Mesodermal cell (in vitro differentiated cells): ENCODE data around the gene RALGPS1.

ENCODE experiments used
- H3K27ac ChIP-seq: 2 replicates; pipeline ENCODE4 v1.7.0; 2013; ENCODE audit warnings: mild to moderate bottlenecking, low read depth, low read length, moderate library complexity; ENCODE audit not compliant: severe bottlenecking
- H3K36me3 ChIP-seq: 2 replicates; pipeline ENCODE4 v1.7.1; 2013; ENCODE audit warnings: mild to moderate bottlenecking, low read length, moderate library complexity; ENCODE audit not compliant: control insufficient read depth, insufficient read depth
- H3K4me1 ChIP-seq: one replicate; pipeline ENCODE4 v1.7.1; 2013; ENCODE audit warnings: mild to moderate bottlenecking, low read length; ENCODE audit not compliant: insufficient read depth, control insufficient read depth, poor library complexity, severe bottlenecking
- H3K4me3 ChIP-seq: 2 replicates; pipeline ENCODE4 v1.7.0; 2013; ENCODE audit warnings: low read length, control low read depth, mild to moderate bottlenecking; ENCODE audit not compliant: insufficient read depth, poor library complexity, severe bottlenecking; ENCODE audit errors: extremely low read depth
- H3K9me3 ChIP-seq: 2 replicates; pipeline ENCODE4 v1.7.1; 2013; ENCODE audit warnings: mild to moderate bottlenecking, low read length, moderate library complexity; ENCODE audit not compliant: control insufficient read depth
- WGBS, 2 experiments: methylation state at CpG; one replicate each; pipeline ENCODE4 v1.1.5; 2013; ENCODE audit warnings: missing lambda C conversion rate in 2 of 2; ENCODE audit not compliant: insufficient coverage in 2 of 2; 5-methylcytosine and 5-hydroxymethylcytosine counted together

Gene RALGPS1

DNA sequence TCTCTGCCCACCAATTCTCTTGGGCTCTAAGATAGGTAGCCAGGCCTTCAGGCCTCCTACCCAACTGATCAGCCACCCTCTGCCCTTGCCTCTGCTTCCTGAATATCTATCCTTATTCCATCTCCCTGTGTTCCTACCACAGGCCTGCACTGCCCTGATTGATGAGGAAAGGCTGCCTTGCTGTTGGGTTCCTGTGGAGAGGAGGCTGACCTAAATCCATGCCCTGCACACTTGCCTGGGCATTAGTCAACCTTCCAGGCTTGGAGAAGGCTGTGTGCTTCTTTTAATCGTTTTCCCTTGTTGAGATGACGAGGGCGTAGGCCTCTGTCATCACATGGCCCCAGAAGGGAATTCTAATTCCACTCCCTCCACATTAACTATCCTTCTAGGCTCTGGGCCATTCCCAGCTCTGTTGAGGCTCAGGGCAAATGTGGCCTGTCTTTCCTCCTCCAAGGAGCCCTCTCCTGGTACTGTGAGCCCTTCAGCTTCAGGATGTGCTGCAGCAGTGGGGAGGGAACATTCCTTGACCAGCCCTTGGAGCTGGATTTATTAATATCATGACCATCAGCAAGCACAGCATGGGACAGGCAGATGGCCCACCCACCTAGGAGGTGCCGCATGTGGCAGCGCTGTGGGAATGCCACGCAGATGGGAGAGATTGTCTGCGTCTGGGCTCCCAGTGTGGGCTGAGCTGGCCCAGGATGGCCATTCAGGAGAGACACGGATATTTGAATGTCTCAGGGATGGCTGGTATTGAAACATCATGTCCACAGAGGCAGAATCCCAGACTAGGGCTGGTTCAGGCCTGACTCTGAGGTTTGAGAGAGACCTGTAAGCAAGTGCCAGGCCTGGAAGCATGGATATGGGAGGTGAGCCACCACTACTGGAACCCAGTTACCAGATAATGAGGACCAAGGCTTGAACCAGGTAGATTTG is 166.9 kb downstream of the RALGPS1 start:
- Histone ChIP-seq H3K4me1 (peaks cover 7% of the 10 kb centered on the region), H3K36me3 (no peaks in the 10 kb centered on the region), H3K9me3 (no peaks in the 10 kb centered on the region), H3K27ac (no peak overlapping the region), H3K4me3 (no peak overlapping the region)
- WGBS, 2 experiments, result 92 to 96% methylated on average over 8 of the region's 8 CpGs

GRCh38 chr9:127083138-127083980 is 168.8 kb downstream of the RALGPS1 start:
- H3K4me1 ChIP-seq, result peaks cover 4% of the 10 kb centered on the region
- H3K4me3 ChIP-seq, result no peak overlapping the region
- 86 to 96% methylated on average over 5 of the region's 5 CpGs for WGBS, 2 experiments
- H3K36me3 ChIP-seq, result peaks cover under 1% of the 10 kb centered on the region
- H3K9me3 ChIP-seq, result no peaks in the 10 kb centered on the region
- no peak overlapping the region for H3K27ac ChIP-seq

DNA sequence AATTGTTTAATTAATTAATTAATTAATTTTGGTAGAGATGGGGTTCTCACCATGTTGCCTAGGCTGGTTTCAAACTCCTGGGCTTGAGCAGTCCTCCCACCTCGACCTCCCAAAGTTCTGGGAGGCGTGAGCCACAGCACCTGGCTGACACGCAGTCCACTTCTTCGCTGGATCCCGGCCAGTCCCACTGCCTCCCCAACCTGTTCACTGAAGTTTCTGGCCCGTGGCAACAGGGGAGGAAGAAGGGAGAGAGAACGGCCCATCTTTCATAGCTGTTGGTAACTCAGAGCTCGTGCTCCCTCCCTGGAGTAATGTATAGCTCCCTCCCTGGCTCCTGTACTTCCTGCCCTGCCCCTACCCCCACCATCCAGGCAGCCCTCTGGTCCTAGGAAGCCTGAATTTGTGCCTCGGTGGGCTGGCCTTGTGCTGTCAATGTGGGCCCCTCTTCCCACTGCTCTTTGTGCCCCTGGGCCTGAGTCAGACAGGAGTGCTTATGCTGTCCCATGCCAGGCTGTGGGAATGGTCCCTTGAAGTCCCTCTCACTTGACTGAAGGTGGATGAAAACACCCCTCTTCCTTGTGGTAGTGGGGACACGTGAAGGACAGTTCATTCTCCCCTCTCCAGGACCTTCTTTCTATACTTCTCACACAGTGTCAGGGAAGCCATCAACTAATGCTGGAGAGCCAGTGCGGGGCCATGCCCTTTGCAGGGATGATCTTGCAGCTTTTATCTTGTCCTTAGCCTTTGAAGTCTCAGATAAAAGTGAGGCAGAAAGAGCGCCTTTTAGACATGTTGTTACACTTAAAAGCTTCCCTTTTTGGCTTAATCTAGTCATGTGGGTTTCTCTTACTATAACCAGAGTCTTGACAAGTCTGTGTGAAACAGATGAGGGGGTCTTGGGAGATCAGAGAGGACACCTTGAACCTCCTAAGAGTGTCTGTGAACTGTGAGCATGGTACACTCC is 169.8 kb downstream of the RALGPS1 start:
- WGBS, 2 experiments, result 80 to 87% methylated on average over 7 to 9 of the region's 12 CpGs
- Histone ChIP-seq H3K4me1 (peaks cover 4% of the 10 kb centered on the region), H3K4me3 (no peak overlapping the region), H3K27ac (no peak overlapping the region), H3K36me3 (peaks cover 7% of the 10 kb centered on the region), H3K9me3 (no peaks in the 10 kb centered on the region)

- peaks cover 4% of the 10 kb centered on the region for H3K4me1 ChIP-seq
- no peak overlapping the region for H3K27ac ChIP-seq
- H3K4me3 ChIP-seq, result no peak overlapping the region
- 91 to 100% methylated on average over 2 of the region's 2 CpGs for WGBS, 2 experiments
- peaks cover 7% of the 10 kb centered on the region for H3K36me3 ChIP-seq
- H3K9me3 ChIP-seq, result no peaks in the 10 kb centered on the region
Observed at GRCh38 chr9:127085186-127085585, 170.6 kb downstream of the RALGPS1 start.

- H3K27ac ChIP-seq, result no peak overlapping the region
Observed at GRCh38 chr9:127086771-127087170, 172.2 kb downstream of the RALGPS1 start.

GRCh38 chr9:127087411-127087810 is 172.8 kb downstream of the RALGPS1 start:
- 92 to 98% methylated on average over 5 to 6 of the region's 6 CpGs for WGBS, 2 experiments
- no peaks in the 10 kb centered on the region for H3K9me3 ChIP-seq
- no peak overlapping the region for H3K4me3 ChIP-seq
- peaks cover 7% of the 10 kb centered on the region for H3K36me3 ChIP-seq
- no peak overlapping the region for H3K27ac ChIP-seq
- H3K4me1 ChIP-seq, result peaks cover 4% of the 10 kb centered on the region

More at GRCh38 chr9:127086771-127087170, 172.2 kb downstream of the RALGPS1 start:
- H3K4me1 ChIP-seq, result peaks cover 4% of the 10 kb centered on the region
- no peak overlapping the region for H3K4me3 ChIP-seq
- peaks cover 7% of the 10 kb centered on the region for H3K36me3 ChIP-seq
- no peaks in the 10 kb centered on the region for H3K9me3 ChIP-seq
- 94 to 98% methylated on average over 3 to 4 of the region's 4 CpGs for WGBS, 2 experiments

GRCh38 chr9:127087836-127088235 is 173.3 kb downstream of the RALGPS1 start:
- H3K4me1 ChIP-seq, result peaks cover 4% of the 10 kb centered on the region
- peaks cover 7% of the 10 kb centered on the region for H3K36me3 ChIP-seq
- no peak overlapping the region for H3K27ac ChIP-seq
- 90 to 95% methylated on average over 4 to 5 of the region's 8 CpGs for WGBS, 2 experiments
- no peaks in the 10 kb centered on the region for H3K9me3 ChIP-seq
- no peak overlapping the region for H3K4me3 ChIP-seq

- Histone ChIP-seq H3K4me1 (no peaks in the 10 kb centered on the region), H3K4me3 (no peak overlapping the region), H3K36me3 (peaks cover 7% of the 10 kb centered on the region), H3K9me3 (no peaks in the 10 kb centered on the region), H3K27ac (no peak overlapping the region)
- WGBS, 2 experiments, result 91 to 96% methylated on average over 19 to 24 of the region's 27 CpGs
Observed at GRCh38 chr9:127088724-127089615, 174.4 kb downstream of the RALGPS1 start.

GRCh38 chr9:127089631-127090081 is 175.1 kb downstream of the RALGPS1 start:
- Histone ChIP-seq H3K27ac (no peak overlapping the region), H3K4me1 (no peaks in the 10 kb centered on the region), H3K36me3 (peaks cover 7% of the 10 kb centered on the region), H3K9me3 (no peaks in the 10 kb centered on the region), H3K4me3 (no peak overlapping the region)
- 83 to 91% methylated on average over 5 to 6 of the region's 6 CpGs for WGBS, 2 experiments
